OCI-LY7 (cell line): ENCODE data around the gene TRAF3.

ENCODE experiments used
- EZH2phosphoT487 ChIP-seq: fragments of 200-600 bp; sonication (generic); IDR thresholded peaks from 2 replicates; pipeline ENCODE4 v1.6.1; 2018; ENCODE audit warnings: low read depth, borderline replicate concordance, mild to moderate bottlenecking, mixed run types, antibody characterized with exemption, low read length, moderate library complexity, mixed read lengths
- TF ChIP-seq, protein P1 (sequence below): fragments of 200-600 bp; sonication (generic); conservative IDR thresholded peaks from 2 replicates; pipeline ENCODE4 v1.5.1; 2014; ENCODE audit warnings: mild to moderate bottlenecking, antibody characterized with exemption, low read length, moderate library complexity, mixed read lengths

DNA sequence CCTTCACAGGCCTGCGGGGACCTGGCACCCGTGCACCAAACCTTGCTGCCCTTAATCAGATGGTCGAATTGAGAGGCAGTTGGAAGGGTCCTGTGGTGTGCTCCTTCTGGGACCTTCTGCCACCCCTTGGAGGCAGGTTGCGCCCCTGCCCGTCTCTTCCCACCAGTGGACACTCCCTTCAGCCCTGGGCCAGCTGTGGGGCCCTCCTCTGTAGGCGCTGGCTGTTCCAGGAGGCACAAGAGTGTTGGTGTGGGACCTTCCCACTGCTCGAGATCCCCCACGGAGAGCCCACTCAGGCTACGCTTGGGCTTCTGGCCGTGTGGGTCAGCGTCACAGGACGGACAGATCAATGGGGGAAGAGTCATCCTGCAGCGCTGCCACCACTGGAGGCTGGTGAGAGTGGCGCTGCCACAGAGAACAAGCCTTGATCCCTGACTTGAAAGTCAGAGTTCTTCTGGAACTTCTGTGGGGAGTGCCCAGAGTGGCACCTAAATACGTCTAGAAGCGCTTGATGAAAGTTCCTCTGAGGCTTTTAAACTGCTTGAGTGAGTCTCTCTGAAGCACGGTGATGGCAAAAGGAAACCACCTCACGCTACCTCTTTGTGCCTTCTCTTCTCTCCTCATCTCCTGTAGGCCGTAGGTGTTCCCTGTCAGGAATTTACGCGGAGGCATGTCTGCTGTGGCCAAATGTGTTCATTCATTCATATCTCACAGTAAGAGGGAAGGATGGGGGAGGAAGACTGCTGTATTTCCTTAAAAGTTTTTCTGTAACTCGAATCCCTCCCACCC is 48.3 kb downstream of the TRAF3 start:
- TF ChIP-seq, protein P1, sequence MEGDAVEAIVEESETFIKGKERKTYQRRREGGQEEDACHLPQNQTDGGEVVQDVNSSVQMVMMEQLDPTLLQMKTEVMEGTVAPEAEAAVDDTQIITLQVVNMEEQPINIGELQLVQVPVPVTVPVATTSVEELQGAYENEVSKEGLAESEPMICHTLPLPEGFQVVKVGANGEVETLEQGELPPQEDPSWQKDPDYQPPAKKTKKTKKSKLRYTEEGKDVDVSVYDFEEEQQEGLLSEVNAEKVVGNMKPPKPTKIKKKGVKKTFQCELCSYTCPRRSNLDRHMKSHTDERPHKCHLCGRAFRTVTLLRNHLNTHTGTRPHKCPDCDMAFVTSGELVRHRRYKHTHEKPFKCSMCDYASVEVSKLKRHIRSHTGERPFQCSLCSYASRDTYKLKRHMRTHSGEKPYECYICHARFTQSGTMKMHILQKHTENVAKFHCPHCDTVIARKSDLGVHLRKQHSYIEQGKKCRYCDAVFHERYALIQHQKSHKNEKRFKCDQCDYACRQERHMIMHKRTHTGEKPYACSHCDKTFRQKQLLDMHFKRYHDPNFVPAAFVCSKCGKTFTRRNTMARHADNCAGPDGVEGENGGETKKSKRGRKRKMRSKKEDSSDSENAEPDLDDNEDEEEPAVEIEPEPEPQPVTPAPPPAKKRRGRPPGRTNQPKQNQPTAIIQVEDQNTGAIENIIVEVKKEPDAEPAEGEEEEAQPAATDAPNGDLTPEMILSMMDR, result no peak
- TF ChIP-seq EZH2phosphoT487, result no peak
